Measurements from ENCODE around the gene NPIPB8. TPM values are rescaled to one million over a fixed set of nuclear protein-coding genes. Genes with fewer than 3 reads are reported as not detected.

The NPIPB8 gene
- total and polyA plus RNA-seq, 9 of the 15 experiments (the other 6 are each of a cell fraction or from before 2014, with no cell fraction given) = 0.16 TPM; not detected in 8

GRCh38 chr16:28602529-28602928, 35.3 kb upstream of the NPIPB8 start (continued):
- no peak for TF ChIP-seq CHD7 (IDR thresholded peaks at IDR 0.05; ENCODE audit: low read depth, low read length)

All from K562 (cell line).